DOHH2 (cell line): ENCODE results near the gene CLASP1.

Experiments
- H3F3A ChIP-seq: fragments of 200-600 bp; sonication (generic), shearing (Covaris generic); 2 replicates; pipeline ENCODE4 v1.6.0; 2016; ENCODE audit warnings: antibody characterized with exemption, mild to moderate bottlenecking; ENCODE audit not compliant: control insufficient read depth, insufficient read depth
- H3K27ac ChIP-seq: fragments of 200-600 bp; sonication (generic); 2 replicates; pipeline ENCODE4 v1.5.1; 2014; ENCODE audit warnings: low read depth, mild to moderate bottlenecking, low read length, moderate library complexity
- H3K27me3 ChIP-seq: fragments of 200-600 bp; sonication (generic); 2 replicates; pipeline ENCODE4 v1.6.1; 2014; ENCODE audit warnings: mild to moderate bottlenecking, low read length, mixed read lengths; ENCODE audit not compliant: control insufficient read depth
- H3K36me3 ChIP-seq: fragments of 200-600 bp; sonication (generic); 2 replicates; pipeline ENCODE4 v1.6.1; 2014; ENCODE audit warnings: mild to moderate bottlenecking, low read length, moderate library complexity, mixed read lengths; ENCODE audit not compliant: control insufficient read depth
- H3K4me1 ChIP-seq: fragments of 200-600 bp; sonication (generic); 2 replicates; pipeline ENCODE4 v1.6.1; 2014; ENCODE audit warnings: mild to moderate bottlenecking, low read length, mixed read lengths; ENCODE audit not compliant: control insufficient read depth
- H3K4me2 ChIP-seq: fragments of 200-600 bp; sonication (generic); 2 replicates; pipeline ENCODE4 v1.6.0; 2014; ENCODE audit warnings: mild to moderate bottlenecking, low read length, moderate library complexity
- H3K4me3 ChIP-seq: fragments of 200-600 bp; sonication (generic); 2 replicates; pipeline ENCODE4 v1.5.1; 2014; ENCODE audit warnings: mild to moderate bottlenecking, low read length, mixed read lengths
- H3K79me2 ChIP-seq: fragments of 200-600 bp; sonication (generic); 2 replicates; pipeline ENCODE4 v1.6.1; 2014; ENCODE audit warnings: mild to moderate bottlenecking, low read length, mixed read lengths; ENCODE audit not compliant: control insufficient read depth
- H3K9me2 ChIP-seq: fragments of 200-600 bp; sonication (generic); replicated peaks from 2 replicates; pipeline ENCODE4 v1.6.1; 2014; ENCODE audit warnings: mild to moderate bottlenecking, low read length, mixed read lengths; ENCODE audit not compliant: control insufficient read depth
- H3K9me3 ChIP-seq: fragments of 200-600 bp; sonication (generic); 2 replicates; pipeline ENCODE4 v1.6.1; 2014; ENCODE audit warnings: antibody characterized with exemption, low read length, mixed read lengths; ENCODE audit not compliant: control insufficient read depth, insufficient read depth
- H4K20me1 ChIP-seq: fragments of 200-600 bp; sonication (generic); 2 replicates; pipeline ENCODE4 v1.6.0; 2014; ENCODE audit warnings: low read depth, mild to moderate bottlenecking, antibody characterized with exemption, low read length, moderate library complexity; ENCODE audit not compliant: control insufficient read depth, insufficient read depth
- EZH2phosphoT487 ChIP-seq: fragments of 200-600 bp; sonication (generic); IDR thresholded peaks from 2 replicates; pipeline ENCODE4 v1.6.1; 2017; ENCODE audit warnings: borderline replicate concordance, mild to moderate bottlenecking, antibody characterized with exemption, low read length, moderate library complexity, mixed read lengths
- TF ChIP-seq, protein P1 (sequence below): fragments of 200-600 bp; sonication (generic); IDR thresholded peaks from one replicate; pipeline ENCODE4 v1.5.1; 2014; ENCODE audit warnings: antibody characterized with exemption, mild to moderate bottlenecking, low read depth, low read length; ENCODE audit not compliant: poor library complexity, severe bottlenecking

Gene CLASP1

DNA sequence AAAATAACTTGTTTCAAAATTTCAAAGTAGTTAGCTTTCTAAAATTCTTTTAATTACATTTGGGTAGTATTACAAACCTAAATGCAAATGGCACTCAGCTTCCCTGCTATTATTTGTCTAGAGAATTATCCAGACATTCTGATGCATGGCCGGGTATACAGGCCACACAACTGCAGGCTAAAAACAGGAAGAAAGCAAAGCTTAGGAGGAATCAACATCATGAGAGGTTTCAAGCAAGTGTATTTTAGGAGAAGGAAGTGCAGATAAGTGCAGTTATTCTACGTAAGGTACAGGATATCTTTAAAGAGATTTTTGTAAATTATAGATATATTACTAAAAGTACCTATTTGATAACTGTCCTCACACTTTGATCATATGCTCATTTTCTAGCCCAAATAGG is 165.4 kb downstream of the CLASP1 start:
- Histone ChIP-seq H3K36me3 (0 out of 2 replicates have a peak, but pooled peaks cover 4% of the 10 kb centered on the region), H3K27me3 (no peaks in the 10 kb centered on the region), H3K4me1 (peaks cover 12% of the 10 kb centered on the region), H3K4me2 (no peak overlapping the region), H3F3A (no peaks in the 10 kb centered on the region), H3K4me3 (no peak overlapping the region), H3K9me2 (no peaks in the 10 kb centered on the region), H4K20me1 (no peaks in the 10 kb centered on the region), H3K79me2 (peaks cover 2% of the 10 kb centered on the region; the same call in 1 of the 2 replicates), H3K27ac (no peak overlapping the region), H3K9me3 (no peaks in the 10 kb centered on the region)
- no peak for TF ChIP-seq EZH2phosphoT487
- TF ChIP-seq, protein P1, sequence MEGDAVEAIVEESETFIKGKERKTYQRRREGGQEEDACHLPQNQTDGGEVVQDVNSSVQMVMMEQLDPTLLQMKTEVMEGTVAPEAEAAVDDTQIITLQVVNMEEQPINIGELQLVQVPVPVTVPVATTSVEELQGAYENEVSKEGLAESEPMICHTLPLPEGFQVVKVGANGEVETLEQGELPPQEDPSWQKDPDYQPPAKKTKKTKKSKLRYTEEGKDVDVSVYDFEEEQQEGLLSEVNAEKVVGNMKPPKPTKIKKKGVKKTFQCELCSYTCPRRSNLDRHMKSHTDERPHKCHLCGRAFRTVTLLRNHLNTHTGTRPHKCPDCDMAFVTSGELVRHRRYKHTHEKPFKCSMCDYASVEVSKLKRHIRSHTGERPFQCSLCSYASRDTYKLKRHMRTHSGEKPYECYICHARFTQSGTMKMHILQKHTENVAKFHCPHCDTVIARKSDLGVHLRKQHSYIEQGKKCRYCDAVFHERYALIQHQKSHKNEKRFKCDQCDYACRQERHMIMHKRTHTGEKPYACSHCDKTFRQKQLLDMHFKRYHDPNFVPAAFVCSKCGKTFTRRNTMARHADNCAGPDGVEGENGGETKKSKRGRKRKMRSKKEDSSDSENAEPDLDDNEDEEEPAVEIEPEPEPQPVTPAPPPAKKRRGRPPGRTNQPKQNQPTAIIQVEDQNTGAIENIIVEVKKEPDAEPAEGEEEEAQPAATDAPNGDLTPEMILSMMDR = no peak

DNA sequence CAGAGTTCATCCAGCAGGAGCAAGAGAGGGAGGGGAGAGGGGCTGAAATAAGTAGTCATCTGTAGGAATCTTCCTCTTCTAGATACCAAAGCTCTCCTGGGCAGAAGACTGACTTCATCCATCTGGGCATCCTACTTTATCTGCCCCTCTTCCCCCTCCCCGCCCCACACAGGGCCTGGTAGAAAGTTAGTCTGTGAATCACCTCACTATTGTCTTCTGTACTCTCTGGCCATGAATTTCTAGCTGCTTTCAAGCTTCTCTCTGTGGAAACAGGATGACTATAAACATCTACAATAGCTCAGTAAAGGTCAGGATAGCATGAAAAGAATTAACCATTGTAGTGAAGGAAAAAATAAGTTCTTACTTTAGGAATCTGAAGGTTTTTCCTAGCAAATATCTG is 166.2 kb downstream of the CLASP1 start:
- H3F3A ChIP-seq = no peaks in the 10 kb centered on the region
- H3K27ac ChIP-seq = no peak overlapping the region
- H3K4me3 ChIP-seq = no peak overlapping the region
- H3K27me3 ChIP-seq = no peaks in the 10 kb centered on the region
- H4K20me1 ChIP-seq = no peaks in the 10 kb centered on the region
- 0 out of 2 replicates have a peak, but pooled peaks cover 4% of the 10 kb centered on the region for H3K36me3 ChIP-seq
- no peaks in the 10 kb centered on the region; the same call in 1 of the 2 replicates for H3K79me2 ChIP-seq
- peaks cover 12% of the 10 kb centered on the region for H3K4me1 ChIP-seq
- H3K9me2 ChIP-seq = no peaks in the 10 kb centered on the region
- no peaks in the 10 kb centered on the region for H3K9me3 ChIP-seq
- no peak overlapping the region for H3K4me2 ChIP-seq
- TF ChIP-seq, protein P1 = no peak
- TF ChIP-seq EZH2phosphoT487 = no peak

DNA sequence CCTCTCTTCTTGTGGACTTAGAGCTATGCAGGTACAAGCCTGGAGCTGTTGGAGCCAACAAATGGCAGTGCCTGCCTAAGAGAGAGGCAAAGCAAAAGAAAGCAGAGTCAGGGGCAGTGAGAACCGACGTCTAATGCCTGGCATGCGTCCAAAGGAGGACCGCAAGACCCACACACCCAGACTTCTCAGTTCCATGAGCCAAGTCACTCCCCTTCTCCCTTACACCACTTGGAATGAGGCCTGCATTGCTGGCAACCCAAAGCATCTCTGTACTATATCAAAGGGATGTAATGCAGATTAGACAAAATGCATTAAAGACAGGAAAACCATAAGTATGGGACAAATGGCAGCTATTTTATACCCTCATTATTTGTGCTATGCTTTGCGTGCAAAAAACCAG is 168.4 kb downstream of the CLASP1 start:
- no peaks in the 10 kb centered on the region for H3K9me3 ChIP-seq
- no peaks in the 10 kb centered on the region for H4K20me1 ChIP-seq
- H3K4me3 ChIP-seq = no peak overlapping the region
- H3K36me3 ChIP-seq = 0 out of 2 replicates have a peak, but pooled peaks cover 4% of the 10 kb centered on the region
- no peaks in the 10 kb centered on the region for H3F3A ChIP-seq
- no peak for TF ChIP-seq EZH2phosphoT487
- TF ChIP-seq, protein P1 = no peak
- peaks cover 8% of the 10 kb centered on the region for H3K79me2 ChIP-seq
- H3K9me2 ChIP-seq = no peaks in the 10 kb centered on the region
- peaks cover 12% of the 10 kb centered on the region for H3K4me1 ChIP-seq
- no peak overlapping the region for H3K4me2 ChIP-seq
- H3K27me3 ChIP-seq = no peaks in the 10 kb centered on the region
- H3K27ac ChIP-seq = no peak overlapping the region
